Fibroblast of peridontal ligament (primary cell): ENCODE data around the gene RUNX1.

Source experiments
- DNase-seq: peaks from one replicate; pipeline ENCODE4 v3.0.0-alpha.2; 2010; ENCODE audit errors: extremely low read depth

RUNX1 gene

DNA sequence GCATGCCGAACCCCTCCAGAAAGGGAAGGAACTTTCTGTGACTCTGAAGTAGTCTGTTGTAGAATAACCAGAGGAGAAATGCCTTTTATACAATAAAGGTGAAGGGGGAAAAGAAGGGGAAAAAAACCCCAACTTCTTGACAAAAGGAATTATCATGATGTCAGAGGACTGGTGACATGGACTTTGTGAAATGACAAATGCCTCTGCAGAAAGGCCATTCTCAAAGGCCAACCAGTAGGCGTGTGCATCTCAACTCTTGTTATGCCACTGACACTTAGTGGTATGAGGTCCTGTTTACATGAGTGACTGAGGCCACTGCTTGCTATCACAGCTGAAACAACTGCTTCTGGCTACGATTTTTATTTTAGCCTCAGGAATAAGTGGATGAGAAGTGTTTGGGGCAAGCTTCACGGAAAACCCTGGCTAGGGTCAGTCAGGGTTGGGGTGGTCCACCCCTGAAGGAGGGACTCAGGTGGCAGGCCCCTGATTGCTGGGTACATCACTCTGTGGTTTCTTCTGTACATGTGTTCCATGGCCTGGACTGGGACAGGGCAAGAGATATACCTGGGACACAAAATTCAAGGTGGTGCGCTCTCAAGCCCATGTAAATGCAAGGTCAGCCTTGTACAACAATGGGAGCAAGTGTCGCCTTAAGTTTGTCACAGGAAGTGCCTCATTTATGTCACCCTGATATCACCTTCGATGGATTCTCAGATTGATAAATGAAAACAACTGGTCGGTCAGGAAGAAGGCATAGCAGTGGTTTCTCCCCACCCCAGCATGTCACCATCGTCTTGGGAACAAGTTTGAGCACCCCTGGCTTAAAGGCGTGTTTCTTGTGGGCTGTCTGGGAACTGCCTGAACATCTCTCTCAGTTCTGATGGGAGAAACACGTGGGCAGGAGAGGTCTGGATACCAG is 12.4 kb downstream of the RUNX1 start:
- DNase-seq, result no peak

DNA sequence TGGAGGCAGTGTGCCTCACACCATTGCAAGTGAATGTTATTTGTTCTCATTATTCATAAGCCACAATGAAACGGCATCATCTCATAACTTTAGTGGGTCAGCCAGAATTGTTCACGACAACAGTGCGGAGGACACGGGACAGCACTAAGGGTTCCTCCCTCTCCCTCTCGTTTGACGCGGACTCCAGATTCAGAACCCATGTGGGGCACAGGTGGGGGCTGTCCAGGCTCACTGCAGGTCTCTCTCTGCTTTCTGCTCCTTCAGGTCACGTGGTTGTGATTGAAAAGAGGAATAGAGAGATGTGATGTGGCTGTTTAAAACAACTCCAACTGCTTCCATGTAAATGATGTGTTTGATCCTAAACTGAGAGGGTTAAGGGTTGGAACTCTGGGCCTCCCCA is 13.5 kb downstream of the RUNX1 start:
- DNase-seq, result no peak

DNA sequence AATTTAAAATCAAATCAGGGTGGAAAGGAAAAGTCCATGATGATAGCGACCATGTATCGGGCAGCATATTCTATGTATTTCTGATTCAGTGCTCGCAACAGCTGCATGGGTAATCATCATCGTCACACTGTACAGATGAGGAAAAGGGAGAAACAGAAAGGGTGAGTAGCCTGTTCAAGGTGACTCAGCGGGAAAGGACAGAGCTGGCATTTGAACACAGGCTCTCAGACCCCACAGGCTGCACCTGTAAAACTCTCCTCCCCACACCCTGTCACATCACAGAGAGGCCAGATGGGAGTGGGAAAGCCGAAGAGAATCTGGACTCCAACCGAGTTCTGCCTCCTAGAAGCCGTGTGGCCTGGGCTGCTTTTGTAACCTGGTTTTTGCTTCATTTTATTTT is 14.0 kb downstream of the RUNX1 start:
- no peak for DNase-seq

DNA sequence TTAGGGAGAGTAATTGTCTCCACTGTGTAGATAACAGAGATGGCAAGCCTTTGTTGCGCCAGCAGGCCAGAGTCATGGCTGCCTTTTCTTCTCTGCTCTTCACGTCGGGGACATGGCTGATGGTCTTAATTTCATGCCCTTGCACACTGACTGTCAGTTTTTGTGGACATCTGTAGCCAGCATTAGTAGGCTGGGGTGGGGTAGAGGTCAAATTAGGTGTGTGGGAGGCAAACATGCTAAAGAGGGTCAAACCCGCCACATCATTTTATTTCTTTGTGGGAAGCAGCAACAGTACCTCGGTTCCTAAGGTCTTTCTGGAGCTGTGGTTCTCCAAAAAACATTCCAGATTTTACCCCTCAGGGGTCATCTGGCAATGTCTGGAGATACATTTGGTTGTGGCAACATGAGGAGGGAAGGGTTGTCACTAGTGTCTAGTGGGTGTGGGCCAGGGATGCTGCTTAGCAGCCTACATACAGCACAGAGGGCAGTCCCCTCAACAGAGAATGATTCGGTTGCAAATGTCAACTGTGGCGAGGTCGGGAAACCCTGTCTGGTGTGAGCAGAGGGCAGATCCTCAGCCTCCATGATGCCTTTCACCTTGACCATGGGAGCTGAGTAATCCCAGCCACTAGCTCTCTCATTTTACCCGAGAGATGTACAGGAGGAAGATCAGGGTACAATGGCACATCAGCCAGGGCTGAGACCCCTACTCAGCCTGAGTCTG is 14.7 kb downstream of the RUNX1 start:
- DNase-seq, result no peak

DNA sequence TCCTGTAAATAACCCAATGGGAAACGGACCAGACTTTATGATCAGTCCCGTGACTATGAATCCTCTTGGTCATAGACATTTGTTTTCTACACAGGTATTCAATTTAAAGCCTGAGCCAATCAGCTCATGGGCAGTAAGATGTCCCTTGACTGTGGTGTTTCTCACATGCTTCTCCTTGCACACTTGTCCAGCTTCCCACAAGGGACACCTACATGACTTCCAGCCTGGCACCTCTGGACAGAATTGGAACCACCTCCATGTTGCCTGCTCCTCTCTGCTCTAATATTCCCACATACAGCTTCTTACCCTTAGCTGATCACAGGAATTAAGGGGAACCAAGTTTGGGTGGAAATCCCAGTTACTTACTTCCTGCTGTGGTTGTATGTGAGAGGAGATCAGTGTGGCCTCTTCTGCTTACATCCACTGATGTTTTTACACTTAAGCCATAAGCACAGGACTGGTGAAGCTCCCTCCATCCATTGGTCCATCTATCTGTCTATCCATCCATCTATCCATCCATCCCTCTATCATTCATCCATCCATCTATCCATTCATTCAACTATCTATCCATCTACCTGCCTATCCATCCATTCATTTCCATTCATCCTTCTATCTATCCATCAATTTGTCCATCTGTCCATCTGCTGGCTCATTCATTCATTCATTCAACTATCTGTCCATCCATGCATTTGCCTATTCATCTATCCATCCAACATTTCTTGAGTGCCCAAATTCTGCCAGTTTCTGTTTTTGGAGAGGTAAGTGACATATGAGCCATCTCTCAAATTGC is 16.4 kb downstream of the RUNX1 start:
- DNase-seq, result no peak

DNA sequence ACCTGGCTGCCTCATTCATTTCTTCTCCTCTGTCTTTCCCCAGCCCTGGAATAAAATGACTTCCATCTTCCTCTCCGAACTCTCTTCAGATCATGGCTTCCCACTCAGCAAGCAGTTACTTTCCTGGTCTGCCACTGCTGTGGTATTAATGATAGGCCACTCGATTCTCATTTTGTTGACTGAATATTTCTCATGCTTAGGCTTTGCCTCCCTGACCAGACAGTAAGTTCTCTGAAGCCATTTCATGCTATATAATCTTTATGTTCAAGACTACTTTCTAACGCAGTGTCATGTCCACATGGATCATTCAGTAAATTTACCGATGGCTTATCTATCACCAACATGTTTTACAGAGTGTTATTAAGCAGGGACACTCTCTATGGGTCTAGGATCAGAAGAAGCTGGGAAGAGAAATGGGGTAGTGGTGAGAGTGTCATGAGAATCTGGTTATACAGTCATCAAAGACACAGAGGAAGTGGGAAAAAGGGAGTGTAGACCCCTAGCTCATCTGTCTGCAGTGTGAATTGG is 20.6 kb downstream of the RUNX1 start:
- no peak for DNase-seq

DNA sequence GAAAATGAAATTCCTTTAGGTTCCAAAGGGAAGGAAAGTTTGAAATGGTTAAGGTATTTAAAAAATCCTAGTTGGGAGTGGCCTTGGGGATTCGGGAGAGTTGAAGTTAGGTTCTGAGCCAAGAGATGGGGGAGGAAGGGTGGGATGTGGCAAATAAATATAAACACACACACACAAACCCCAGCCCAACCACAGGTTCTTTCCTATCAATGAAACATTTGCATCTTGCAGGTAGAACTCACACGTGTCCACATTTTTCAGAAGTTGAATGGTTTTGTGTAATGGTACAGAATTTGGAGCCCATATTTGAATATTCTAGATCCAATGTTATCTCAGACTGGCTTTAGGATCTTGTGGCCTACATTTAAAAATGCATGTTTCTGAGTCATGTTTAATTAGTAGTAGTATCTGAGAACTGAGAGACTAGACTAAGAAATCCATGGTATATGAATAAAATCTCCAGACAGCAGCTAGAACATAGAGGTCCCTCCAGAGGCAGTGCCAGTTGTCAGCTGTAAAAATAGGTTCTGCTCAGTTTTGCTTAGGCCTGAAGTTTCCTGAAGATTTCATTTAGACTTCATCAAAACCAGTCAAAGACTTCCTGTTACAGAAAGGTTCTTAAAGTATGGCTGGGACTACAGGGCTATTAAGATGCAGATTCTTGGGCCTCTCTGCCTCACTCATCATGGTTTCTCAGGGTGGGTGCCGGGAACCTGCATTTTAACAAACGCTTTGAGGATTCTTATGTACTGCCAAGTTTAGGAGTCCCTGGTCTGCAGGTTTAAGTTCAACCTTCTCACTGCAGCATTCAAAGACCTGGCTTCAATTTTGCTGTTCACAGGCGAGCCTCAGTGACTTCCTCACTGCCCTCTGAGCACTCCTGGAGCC is 21.3 kb downstream of the RUNX1 start:
- no peak for DNase-seq

DNA sequence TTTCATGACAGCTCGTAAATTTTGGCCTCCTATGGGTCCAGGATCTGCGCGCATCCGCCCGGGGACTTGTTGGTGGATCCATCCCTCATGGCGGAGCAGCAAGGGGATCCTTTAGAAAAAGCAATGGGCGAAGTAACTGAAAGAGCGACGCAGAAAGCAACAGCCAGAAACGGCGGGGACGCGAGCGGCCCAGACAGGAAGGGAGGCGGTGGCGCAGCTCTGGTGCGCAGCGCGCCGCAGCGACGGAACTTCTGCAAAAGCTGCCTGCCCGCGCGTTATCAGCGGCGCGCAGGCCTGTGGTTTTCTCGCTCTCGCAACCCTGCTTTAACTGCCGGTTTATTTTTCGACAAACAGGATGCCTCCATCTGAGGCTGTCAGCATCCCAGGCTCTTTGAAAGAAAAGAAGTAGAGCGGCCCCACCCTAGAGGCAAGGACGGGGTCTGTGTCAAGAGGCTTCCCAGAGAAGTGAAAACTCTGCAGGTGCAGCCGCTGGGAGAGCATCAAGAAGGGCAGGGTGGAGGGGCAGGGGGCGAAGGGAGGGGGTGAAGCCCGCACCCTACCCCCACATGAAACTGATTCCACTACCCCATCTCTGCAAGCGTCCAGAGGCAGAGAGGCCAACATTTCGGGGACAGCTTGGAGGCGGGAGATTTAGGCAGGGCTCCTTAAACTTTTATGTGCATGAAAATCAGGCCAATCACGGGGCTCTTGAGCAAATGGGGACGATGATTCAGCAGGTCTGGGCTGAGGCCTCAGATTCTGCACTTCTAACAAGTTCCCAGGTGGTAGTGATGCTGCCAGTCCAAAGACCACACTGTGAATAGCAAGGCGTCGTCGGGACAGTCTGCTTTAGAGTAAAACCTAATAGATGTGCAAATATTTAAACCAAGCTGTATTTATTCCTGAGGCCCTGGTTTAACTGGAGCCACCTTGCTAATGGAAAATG is 22.2 kb downstream of the RUNX1 start:
- DNase-seq, result peak; percentile 37

DNA sequence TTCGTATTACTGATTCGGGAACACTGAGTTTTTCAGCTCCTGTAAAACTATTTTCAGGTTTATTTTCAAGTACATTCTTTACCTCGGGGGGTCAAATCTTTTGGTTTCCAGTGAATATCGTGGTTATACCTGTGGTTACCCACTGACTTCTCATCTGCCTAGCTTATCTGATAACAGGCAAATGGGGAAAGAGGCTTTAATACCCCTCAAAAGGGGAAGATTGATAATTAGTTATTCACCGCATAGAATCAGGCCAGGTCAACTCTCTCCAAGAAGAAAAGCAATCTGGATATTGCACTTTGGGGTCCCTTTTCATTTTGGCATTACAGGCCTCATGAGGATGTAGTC is 23.0 kb downstream of the RUNX1 start:
- DNase-seq, result no peak

DNA sequence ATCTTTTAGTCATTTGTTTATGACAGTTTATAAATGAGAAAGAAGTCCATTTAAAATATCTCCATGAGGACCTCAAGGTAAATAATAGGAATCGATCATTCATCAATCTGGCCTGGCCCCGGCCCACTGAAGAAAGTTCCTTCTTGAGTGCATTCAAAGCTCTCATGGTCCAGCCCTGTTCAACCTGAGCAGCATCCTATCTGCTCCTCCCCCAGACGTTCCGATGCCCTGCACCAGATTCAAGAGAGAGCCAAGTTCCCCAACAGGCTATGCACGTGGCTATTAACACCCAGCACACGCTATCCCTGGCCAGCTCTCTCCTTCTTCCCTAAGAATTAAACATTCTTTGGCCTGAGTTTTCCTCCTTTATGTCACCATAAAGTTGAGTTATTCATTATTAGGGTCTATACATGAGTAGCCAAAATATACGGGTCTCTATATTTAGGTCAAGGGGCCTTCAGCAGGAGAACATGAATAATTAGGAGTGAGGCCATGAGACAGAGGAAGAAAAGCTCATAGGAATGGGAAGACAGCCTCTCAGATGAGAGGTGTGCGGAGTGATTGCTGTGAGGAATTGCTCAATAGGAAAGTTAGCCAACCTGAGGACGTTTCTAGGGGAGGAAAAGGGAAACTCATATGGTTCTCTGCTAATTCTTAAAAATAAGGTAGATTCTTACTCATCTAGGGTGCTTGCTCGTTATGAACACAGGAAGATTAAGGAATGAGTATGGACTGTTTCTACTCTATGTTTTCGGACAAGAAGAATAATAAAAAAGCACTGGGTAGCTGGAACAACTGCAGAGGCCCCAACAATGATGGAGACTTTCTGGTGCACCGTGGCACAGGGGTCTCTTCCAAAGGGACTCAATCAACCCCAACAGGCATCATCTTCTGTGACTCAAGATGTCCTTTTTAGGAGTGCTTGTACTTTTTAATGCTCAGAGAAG is 23.6 kb downstream of the RUNX1 start:
- no peak for DNase-seq

DNA sequence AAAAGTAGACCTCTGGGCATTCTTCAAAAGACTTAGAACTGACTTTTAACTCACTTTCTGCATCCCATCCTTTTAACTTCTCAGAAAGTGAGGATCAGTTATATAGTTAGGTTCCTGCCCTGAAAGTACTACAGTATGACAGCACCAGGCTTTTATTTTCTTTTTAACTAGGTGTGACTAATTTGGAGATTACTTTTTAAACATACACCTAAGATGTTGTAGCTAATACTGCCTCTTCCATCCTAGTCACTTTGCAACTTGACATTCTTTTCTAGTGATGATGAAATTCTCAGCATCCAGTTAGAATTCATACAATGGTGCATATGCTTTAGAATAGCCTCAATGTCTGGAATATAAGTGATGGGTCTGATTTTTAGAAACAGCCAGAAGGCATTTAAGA is 24.6 kb downstream of the RUNX1 start:
- no peak for DNase-seq

DNA sequence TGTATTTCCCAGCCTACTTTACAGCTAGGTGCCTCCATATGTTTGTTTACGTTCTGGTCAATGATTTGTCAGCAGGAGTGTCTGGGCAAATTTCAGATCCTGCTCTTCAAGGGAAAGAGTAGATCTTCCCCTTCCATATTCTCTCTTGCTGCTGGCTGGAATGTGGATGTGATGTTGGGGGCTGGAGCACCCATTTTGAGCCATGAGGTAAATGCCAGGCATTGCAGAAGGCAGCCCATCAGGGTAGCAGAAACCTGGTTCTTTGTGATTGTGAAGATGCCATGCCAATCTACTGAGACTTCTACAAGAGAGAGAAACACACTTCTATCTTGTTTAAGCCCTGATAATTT is 25.1 kb downstream of the RUNX1 start:
- no peak for DNase-seq

DNA sequence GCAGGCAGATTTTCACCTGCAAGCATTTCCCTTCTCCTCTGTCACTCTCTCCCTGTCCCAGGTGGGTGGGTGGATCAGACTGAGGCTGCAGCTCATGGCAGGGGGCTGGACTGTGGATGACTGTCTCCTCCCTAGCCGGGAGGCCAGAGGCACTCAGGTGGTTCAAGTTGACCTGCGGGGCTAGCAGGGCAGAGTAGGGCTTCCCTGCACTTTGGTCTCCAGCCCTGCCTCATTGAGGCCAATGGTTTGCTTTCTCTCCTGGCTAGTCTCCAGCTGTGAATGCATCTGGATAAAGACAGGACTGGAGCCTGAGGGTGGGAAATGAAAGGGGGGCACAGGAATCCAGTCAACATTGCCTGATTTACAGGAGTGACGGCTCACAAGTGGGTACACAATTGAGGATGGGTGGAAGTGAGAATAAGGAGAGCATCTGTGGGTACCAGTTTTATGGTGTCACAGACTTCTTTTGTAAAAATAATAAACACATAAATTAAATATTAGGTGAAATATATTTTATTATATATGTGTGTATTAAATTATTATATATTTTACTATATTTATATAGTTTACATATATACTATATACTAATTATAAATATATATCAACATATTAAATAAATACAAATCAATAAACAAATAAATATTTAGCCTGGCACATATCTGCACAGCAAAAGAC is 25.6 kb downstream of the RUNX1 start:
- DNase-seq, result no peak

DNA sequence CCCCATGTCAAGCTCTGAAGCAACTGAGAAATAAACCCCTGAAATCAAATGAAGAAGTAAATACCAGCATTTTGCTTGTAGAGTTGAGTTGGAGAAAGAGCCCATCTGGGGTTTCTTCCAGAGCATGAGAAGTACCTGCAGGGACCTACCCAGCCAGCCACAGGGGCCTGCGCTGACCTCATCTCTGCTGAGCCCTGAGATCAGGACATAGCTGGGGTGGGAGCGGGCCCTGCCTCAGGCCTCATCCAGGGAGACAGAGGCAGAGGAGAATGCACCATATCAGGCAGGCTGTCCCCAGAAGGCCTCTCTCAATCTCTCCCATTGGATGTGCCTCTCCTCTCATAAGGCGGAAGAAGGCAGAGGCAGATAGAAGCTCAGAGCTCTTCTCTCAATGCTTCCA is 27.6 kb downstream of the RUNX1 start:
- DNase-seq, result no peak

DNA sequence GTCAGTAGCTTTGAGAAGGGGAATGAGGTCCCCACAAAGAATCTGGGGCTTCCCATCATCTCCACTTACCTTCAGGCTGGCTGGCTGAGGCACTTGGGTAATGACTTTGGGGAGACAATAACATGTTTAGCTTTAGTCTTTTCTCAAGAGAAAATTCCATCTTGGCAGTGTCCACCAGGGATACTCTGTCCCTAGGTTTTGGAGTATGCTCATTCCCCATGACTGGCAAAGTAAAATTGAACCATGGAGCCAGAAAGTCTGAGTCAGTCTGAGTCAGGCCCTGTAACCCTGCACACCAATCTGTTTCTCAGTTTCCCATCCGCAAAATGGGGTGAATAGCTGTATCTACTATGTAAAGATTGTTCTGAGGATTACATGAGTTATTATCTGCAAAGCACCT is 28.2 kb downstream of the RUNX1 start:
- peak; percentile 31 for DNase-seq

DNA sequence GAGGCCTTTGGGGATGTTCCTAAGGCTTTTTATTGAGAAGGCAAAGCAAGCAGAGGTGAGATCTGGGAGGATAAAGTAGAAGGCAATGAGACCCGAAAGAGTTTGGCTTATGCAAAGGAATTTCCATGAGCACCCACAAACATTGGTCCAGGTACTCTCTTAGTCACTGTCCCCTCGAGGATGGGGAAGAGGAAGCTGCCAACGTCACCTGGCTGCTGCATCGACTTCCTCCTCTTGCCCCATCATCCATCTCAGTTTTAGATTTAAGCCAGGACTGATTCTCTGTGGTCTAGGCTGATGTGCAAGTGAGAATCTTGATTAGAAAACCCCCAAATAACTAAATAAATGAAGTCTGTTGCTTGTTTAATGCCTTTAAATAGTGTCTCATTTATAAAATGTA is 28.7 kb downstream of the RUNX1 start:
- no peak for DNase-seq

DNA sequence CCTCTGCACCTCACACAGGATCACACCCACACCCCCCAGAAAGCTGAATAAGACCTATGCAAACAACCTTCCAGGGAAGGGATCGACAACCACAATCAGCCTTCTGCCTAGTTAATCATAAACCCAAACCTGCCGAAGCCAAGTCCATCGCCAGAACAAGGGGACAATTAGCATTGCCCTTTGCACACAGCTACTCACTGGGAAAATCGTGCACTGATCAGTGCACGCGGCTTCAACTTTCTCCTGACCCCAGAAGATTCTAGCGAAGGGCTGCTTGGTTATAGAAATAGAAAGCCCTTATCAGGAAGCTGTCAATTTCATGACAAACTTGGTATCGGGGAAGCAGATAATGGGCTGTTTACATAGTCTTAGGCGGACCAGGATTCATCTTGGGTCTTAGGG is 29.5 kb downstream of the RUNX1 start:
- no peak for DNase-seq

DNA sequence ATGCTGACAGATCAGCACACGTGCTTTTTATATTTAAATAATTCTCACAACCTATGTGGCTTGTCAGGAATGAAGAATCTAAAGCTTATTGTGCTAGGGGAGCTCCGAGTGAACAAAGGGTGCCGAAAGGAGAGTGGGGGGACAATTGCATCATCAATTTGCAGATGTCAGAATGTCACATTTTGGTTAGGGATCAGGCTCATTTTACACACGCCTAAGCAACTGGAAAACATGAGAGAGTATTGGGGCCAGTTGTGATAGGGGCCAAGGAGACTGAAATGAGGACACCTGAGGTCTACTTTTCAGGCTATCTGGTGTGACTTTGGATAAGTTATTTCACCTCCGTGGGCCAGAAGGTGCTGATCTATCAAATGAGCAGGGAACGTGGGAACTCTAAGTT is 31.8 kb downstream of the RUNX1 start:
- DNase-seq, result no peak
